Astrocyte (in vitro differentiated cells and primary cell): Measurements from ENCODE around the gene RPS6KA2. TPM values are rescaled to one million over a fixed set of nuclear protein-coding genes. Genes with fewer than 3 reads are reported as not detected.

Experiments
- DNase-seq: peaks from one replicate; pipeline ENCODE4 v3.0.0-alpha.2; 2010; ENCODE audit warnings: low read depth
- FAIRE-seq: peaks from 2 replicates; lab custom pipeline; 2011; peaks lifted over from hg19 to GRCh38; lab: Jason Lieb, UNC
- H2AFZ ChIP-seq: 2 replicates; pipeline ENCODE4 v1.6.0; 2012; ENCODE audit warnings: low read depth, low read length, inconsistent platforms
- H3K27ac ChIP-seq: 2 replicates; pipeline ENCODE4 v1.5.1; 2011; ENCODE audit warnings: low read depth, low read length, inconsistent platforms
- H3K27me3 ChIP-seq: 2 replicates; pipeline ENCODE4 v1.6.0; 2011; ENCODE audit warnings: low read length, inconsistent platforms; ENCODE audit not compliant: insufficient read depth
- H3K36me3 ChIP-seq: 2 replicates; pipeline ENCODE4 v1.5.1; 2011; ENCODE audit warnings: low read length, inconsistent platforms; ENCODE audit not compliant: insufficient read depth
- H3K4me1 ChIP-seq: 2 replicates; pipeline ENCODE4 v1.5.1; 2011; ENCODE audit warnings: low read length, inconsistent platforms; ENCODE audit not compliant: insufficient read depth
- H3K4me2 ChIP-seq: 2 replicates; pipeline ENCODE4 v1.6.0; 2012; ENCODE audit warnings: low read length, inconsistent platforms
- H3K4me3 ChIP-seq: 2 replicates; pipeline ENCODE4 v1.5.1; 2011; ENCODE audit warnings: low read depth, mild to moderate bottlenecking, low read length, inconsistent platforms; ENCODE audit not compliant: insufficient read depth
- H3K79me2 ChIP-seq: 2 replicates; pipeline ENCODE4 v1.6.0; 2012; ENCODE audit warnings: mild to moderate bottlenecking, low read length, inconsistent platforms; ENCODE audit not compliant: insufficient read depth
- H3K9ac ChIP-seq: 2 replicates; pipeline ENCODE4 v1.6.0; 2012; ENCODE audit warnings: mild to moderate bottlenecking, low read length, inconsistent platforms
- H3K9me3 ChIP-seq: 2 replicates; pipeline ENCODE4 v1.5.1; 2012; ENCODE audit warnings: low read depth, mild to moderate bottlenecking, low read length, inconsistent platforms; ENCODE audit not compliant: insufficient read depth
- H4K20me1 ChIP-seq: 2 replicates; pipeline ENCODE4 v1.6.0; 2012; ENCODE audit warnings: low read length, inconsistent platforms; ENCODE audit not compliant: insufficient read depth
- H3K27ac Mint-ChIP-seq: one replicate; pipeline ENCODE4 v1.8.0; 2021; ENCODE audit warnings: mild to moderate bottlenecking, mixed read lengths; ENCODE audit not compliant: unreplicated experiment
- H3K27me3 Mint-ChIP-seq: one replicate; pipeline ENCODE4 v1.8.0; 2021; ENCODE audit warnings: low read depth, mixed read lengths; ENCODE audit not compliant: unreplicated experiment
- H3K36me3 Mint-ChIP-seq: one replicate; pipeline ENCODE4 v1.8.0; 2021; ENCODE audit warnings: low read depth, mixed read lengths; ENCODE audit not compliant: unreplicated experiment
- H3K4me1 Mint-ChIP-seq: one replicate; pipeline ENCODE4 v1.8.0; 2021; ENCODE audit warnings: low read depth, mixed read lengths; ENCODE audit not compliant: unreplicated experiment
- H3K4me3 Mint-ChIP-seq: one replicate; pipeline ENCODE4 v1.8.0; 2021; ENCODE audit warnings: mild to moderate bottlenecking, moderate library complexity, mixed read lengths; ENCODE audit not compliant: unreplicated experiment
- H3K9me3 Mint-ChIP-seq: one replicate; pipeline ENCODE4 v1.8.0; 2021; ENCODE audit warnings: mild to moderate bottlenecking, mixed read lengths; ENCODE audit not compliant: unreplicated experiment
- EZH2 ChIP-seq: IDR thresholded peaks from 2 replicates; pipeline ENCODE4 v1.6.1; 2012; ENCODE audit warnings: mild to moderate bottlenecking, low read length, inconsistent platforms; ENCODE audit not compliant: insufficient read depth
- total RNA-seq: library from RNA; stranded (reverse); gene quantifications from 2 replicates; pipeline ENCODE4 v1.2.1, GENCODE V29; 2021
- TF ChIP-seq, protein P1 (sequence below): IDR thresholded peaks from 2 replicates; pipeline ENCODE4 v1.5.1; 2011; ENCODE audit warnings: low read depth, mild to moderate bottlenecking, inconsistent platforms, low read length, moderate library complexity; ENCODE audit not compliant: insufficient read depth

RPS6KA2 gene
- total RNA-seq, 1 donor from 2014 or later, result 33.5 TPM

DNA sequence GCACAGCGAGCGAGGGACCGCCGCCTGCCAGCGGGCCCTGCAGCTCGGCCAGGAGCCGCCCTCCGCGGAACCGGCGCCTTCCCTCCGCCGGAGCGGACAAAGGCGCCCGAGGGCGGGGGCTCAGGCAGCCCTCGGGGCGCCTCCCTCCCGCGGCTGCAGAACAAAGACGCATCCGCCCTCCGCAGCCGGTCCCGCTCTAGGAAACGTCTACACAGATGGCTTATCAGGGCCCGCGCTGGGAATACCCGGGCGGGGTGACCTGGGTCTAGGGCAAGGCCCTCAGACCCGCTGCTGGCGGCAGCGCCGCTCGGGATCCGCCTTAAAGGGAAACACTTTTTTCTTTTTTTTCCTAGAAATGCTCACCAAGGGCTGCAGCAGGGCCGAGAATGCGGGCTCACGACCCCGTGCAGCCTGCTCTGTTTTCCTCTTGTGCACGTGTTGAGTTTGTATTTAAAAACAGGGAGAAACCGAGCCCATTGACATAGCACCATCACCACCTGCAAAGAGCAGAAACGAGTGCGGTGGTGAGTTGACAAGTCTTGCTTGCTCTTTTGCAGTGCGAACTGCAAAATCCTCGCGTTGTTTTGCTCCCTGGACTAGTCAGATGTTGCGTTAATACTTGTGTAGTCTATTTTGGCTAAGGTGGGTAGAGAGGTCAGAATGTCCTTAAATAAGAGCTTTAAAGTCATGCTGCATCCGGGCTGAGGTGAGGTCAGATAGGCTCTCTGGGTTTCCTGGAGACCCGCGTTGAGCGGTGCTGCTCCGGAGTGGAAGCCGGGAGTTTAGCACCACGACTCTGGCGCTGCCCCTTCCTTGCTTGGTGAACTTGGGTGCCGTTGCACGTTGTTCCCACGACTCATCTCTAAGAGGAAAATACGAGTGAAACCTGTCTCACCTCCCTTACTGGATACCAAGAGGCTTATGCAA lies 1.1 kb upstream of the RPS6KA2 start:
- Histone ChIP-seq H3K4me3 (peak overlapping the region; percentile 74), H3K4me1 (peaks cover 39% of the 10 kb centered on the region), H3K27ac (peak overlapping the region; percentile 88), H3K4me2 (peak overlapping the region; percentile 93), H3K36me3 (no peaks in the 10 kb centered on the region), H2AFZ (peak overlapping the region; percentile 68), H3K79me2 (peaks cover 31% of the 10 kb centered on the region), H3K9ac (peak overlapping the region; percentile 90), H3K27me3 (no peaks in the 10 kb centered on the region), H3K9me3 (no peaks in the 10 kb centered on the region), H4K20me1 (no peaks in the 10 kb centered on the region)
- H3K27me3 Mint-ChIP-seq, result no peaks in the 10 kb centered on the region
- no peaks in the 10 kb centered on the region for H3K36me3 Mint-ChIP-seq
- peaks cover 1% of the 10 kb centered on the region for H3K9me3 Mint-ChIP-seq
- FAIRE-seq, result no peak
- DNase-seq, result peak; percentile 48
- peaks cover 31% of the 10 kb centered on the region for H3K4me1 Mint-ChIP-seq
- H3K4me3 Mint-ChIP-seq, result peak overlapping the region; percentile 91
- peak overlapping the region; percentile 73 for H3K27ac Mint-ChIP-seq
- TF ChIP-seq, protein P1, sequence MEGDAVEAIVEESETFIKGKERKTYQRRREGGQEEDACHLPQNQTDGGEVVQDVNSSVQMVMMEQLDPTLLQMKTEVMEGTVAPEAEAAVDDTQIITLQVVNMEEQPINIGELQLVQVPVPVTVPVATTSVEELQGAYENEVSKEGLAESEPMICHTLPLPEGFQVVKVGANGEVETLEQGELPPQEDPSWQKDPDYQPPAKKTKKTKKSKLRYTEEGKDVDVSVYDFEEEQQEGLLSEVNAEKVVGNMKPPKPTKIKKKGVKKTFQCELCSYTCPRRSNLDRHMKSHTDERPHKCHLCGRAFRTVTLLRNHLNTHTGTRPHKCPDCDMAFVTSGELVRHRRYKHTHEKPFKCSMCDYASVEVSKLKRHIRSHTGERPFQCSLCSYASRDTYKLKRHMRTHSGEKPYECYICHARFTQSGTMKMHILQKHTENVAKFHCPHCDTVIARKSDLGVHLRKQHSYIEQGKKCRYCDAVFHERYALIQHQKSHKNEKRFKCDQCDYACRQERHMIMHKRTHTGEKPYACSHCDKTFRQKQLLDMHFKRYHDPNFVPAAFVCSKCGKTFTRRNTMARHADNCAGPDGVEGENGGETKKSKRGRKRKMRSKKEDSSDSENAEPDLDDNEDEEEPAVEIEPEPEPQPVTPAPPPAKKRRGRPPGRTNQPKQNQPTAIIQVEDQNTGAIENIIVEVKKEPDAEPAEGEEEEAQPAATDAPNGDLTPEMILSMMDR, result no peak
- TF ChIP-seq EZH2, result no peak

DNA sequence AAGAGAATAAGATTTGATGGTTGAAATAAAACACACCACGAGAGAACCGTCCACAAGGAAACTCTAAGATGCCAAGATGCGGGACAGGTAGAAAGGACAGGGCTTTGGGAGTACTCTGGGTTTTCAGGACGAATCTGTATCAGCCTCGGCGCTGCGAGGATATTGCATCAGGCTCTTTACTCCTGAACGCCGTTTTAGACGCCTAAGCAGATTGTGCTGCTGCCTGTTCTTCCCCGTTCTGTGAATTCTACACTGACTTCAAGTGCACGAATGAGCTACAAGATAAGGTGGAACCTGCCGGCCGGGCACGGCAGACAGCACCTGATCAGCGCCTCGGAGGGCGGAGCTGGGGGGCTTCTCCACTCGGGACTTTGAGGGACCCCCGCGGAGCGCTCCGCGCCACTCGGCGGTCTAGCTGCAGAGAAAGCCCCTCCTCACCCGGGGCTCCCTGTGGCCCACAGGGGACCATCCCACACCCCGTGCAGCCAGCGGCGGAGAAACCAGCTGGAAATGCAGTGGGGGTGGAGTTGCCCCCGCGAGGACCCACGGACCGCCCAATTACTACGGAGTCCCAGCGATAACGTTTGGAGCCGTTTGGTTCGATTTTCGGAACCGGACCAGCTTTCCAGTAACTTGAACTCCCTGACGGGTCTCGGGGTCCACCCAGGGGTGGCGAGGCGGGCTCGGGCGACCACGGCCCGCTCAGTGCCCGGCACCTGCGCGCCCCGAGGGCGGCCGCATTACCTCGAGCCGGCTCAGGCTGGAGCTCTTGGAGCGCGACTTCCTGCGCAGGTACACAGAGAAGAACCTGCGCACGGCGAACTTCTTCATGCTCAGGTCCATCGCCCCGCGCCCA lies 646 bp downstream of the RPS6KA2 start:
- no peak for TF ChIP-seq EZH2
- TF ChIP-seq, protein P1, result no peak
- H3K9ac ChIP-seq, result peak overlapping the region; percentile 93
- no peaks in the 10 kb centered on the region for H3K9me3 ChIP-seq
- Mint-ChIP-seq H3K4me3 (peak overlapping the region; percentile 91), H3K36me3 (no peaks in the 10 kb centered on the region), H3K4me1 (peaks cover 43% of the 10 kb centered on the region), H3K27ac (peak overlapping the region; percentile 96), H3K27me3 (no peaks in the 10 kb centered on the region), H3K9me3 (no peaks in the 10 kb centered on the region)
- peak overlapping the region; percentile 66 for H3K27ac ChIP-seq
- DNase-seq, result no peak
- peak overlapping the region; percentile 88 for H3K4me3 ChIP-seq
- H3K27me3 ChIP-seq, result no peaks in the 10 kb centered on the region
- no peaks in the 10 kb centered on the region for H4K20me1 ChIP-seq
- H2AFZ ChIP-seq, result peak overlapping the region; percentile 34
- H3K79me2 ChIP-seq, result peaks cover 48% of the 10 kb centered on the region
- no peaks in the 10 kb centered on the region for H3K36me3 ChIP-seq
- H3K4me2 ChIP-seq, result peak overlapping the region; percentile 96
- FAIRE-seq, result no peak
- peaks cover 50% of the 10 kb centered on the region for H3K4me1 ChIP-seq
